ENCODE data around the gene ELAVL3.
"Not testable (repeated sequence)": the region's sequence is repeated elsewhere in the genome, so short reads cannot be mapped to it uniquely, and the experiment has no call there.

The ELAVL3 gene

DNA sequence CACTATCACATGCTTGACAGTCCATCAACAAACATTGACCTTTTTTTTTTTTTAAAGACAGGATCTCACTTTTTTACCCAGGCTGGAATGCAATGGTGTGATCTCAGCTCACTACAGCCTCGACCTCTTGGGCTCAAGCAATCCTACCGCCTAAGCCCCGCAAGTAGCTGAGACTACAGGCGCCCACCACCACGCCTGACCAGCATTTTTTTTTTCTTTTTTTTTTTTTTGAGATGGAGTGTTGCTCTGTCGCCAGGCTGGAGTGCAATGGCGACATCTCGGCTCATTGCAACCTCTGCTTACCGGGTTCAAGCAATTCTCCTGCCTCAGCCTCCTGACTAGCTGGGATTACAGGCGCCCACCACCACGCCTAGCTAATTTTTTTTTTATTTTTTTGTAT lies 21.9 kb downstream of the ELAVL3 start:
- not testable (repeated sequence) for DNase-seq (ENCODE audit: low read depth in 2 of 2)

- no peak for DNase-seq (ENCODE audit: low read depth in 2 of 2)
Measured at GRCh38 chr19:11458236-11458900, 22.5 kb downstream of the ELAVL3 start.

GRCh38 chr19:11457831-11458230 lies 23.0 kb downstream of the ELAVL3 start:
- no peak for DNase-seq (ENCODE audit: low read depth in 2 of 2)

DNA sequence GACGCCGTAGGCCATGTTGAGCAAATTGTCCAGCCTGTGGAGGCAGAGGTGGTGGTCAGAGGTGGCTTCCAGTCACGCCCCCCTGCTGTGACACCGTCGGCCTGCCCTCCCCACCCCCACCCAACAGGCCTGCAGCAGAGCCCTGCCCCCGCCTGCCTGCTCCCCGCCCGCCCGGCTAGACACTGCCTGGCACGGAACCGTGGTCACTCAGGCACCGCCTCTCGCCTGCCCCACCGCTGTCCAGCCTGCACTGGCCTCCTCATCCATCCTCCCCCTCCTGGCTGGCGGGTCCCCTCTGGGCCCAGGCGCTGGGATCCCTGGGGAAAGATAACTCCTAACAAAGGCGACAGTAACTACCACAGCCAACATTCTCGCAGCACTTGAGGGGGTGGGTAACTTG lies 23.7 kb downstream of the ELAVL3 start:
- no peak for DNase-seq (ENCODE audit: low read depth in 2 of 2)

GRCh38 chr19:11456659-11457058 lies 24.2 kb downstream of the ELAVL3 start:
- no peak for DNase-seq (ENCODE audit: low read depth in 2 of 2)

DNA sequence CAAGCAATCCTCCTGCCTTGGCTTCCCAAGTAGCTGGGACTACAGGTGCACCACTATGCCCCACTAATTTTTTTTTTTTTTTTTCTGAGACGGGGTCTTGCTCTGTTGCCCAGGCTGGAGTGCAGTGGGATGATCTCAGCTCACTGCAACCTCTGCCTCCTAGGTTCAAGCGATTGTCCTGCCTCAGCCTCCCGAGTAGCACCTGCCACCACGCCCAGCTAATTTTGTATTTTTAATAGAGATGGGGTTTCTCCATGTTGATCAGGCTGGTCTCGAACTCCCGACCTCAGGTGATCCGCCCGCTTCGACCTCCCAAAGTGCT lies 25.7 kb downstream of the ELAVL3 start:
- not testable (repeated sequence) for DNase-seq (ENCODE audit: low read depth in 2 of 2)

GRCh38 chr19:11453468-11454341 lies 27.1 kb downstream of the ELAVL3 start:
- no peak for DNase-seq (ENCODE audit: low read depth in 2 of 2)

- DNase-seq (ENCODE audit: low read depth in 2 of 2): no peak
Measured at GRCh38 chr19:11452620-11453310, 28.1 kb downstream of the ELAVL3 start.

DNA sequence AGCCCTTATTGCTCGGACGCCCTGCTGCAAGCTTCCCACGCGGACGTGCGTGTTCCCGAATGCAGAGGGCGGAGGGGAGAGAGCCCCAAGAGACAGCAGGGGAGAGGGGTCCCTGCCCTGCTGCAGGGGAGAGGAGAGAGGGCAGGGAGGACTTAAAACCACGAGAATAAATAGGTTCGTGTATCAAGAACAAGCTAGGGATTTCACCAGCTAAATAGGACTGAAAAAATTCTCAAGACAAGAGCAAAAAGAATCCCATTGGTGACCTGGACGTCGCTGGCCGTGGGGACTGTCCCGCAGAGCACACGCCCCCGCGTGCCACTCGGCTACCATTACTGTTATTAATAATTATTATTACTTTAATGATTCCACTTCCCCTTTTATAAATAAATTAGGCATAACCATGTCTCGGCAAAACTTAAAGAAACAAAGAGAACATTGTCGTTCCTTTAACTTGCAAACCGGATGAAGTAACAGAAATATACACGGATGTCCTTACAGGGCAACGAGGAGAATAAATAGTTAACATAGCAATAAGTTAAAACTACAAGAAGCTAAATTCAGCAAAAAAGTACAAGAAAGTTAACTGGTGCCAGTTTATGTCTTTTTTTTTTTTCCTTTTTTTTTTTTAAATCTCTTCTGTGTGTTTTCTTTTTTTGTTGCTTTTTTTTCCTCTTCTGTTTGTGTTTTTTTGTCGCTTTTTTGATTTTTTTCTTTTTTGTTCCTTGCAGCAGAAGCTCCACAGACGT lies 28.8 kb downstream of the ELAVL3 start:
- no peak for DNase-seq (ENCODE audit: low read depth in 2 of 2)

DNA sequence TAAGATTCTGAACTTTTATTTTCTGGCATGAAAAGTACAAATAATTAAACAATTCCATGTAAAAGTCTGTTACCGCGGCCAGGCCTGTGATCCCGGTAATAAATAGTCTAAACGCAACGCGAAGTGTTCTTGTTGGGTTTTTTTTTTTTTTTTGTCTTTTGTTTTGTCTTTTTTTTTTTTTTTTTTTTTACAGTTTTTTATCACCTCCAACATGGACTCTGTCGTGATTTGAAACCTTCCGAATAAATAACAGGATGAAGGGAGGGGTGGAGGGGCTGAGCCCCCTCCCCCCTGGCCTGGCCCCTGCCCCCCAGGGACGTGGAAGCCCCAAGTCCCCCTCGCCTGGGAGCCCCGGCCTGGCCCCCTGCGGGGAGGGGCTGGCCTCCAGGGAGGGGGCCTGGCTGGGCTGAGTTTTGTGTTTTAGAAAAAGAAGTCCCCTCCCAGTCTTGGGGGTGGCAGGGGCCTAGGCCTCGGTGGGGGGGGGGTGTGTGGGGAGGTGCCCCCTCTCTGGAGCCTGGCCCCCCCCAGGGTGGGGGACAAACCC lies 29.4 kb downstream of the ELAVL3 start:
- DNase-seq (ENCODE audit: low read depth in 2 of 2): no peak

DNA sequence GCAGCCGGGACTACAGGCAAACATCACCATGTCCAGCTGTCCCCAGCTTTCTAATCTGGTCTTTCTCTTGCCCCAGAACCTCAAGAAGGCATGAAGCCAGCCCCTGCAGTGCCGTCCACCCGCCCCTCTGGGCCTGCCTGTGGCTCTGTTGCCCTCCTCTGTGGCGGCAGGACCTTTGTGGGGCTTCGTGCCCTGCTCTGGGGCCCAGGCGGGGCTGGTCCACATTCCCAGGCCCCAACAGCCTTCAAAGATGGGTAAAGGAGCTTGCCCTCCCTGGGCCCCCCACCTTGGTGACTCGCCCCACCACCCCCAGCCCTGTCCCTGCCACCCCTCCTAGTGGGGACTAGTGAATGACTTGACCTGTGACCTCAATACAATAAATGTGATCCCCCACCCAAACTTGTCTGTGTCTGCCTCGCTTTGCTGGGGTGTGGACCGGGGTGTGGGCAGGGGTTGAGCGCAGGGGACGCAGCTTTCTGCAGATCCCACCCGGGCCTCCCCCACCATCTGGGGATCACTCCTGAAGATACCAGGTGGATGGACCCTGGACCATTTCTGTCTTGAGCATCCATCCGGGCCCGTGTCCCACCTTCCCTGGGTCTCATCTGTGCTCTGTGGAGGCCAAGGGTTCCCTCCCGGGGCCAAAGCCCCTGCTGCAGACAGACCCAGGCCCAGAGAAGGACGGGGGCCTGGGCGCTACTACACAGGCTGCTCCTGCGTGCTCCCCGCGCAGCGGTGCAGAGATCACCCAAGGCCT lies 30.1 kb downstream of the ELAVL3 start:
- DNase-seq (ENCODE audit: low read depth in 2 of 2): no peak

DNA sequence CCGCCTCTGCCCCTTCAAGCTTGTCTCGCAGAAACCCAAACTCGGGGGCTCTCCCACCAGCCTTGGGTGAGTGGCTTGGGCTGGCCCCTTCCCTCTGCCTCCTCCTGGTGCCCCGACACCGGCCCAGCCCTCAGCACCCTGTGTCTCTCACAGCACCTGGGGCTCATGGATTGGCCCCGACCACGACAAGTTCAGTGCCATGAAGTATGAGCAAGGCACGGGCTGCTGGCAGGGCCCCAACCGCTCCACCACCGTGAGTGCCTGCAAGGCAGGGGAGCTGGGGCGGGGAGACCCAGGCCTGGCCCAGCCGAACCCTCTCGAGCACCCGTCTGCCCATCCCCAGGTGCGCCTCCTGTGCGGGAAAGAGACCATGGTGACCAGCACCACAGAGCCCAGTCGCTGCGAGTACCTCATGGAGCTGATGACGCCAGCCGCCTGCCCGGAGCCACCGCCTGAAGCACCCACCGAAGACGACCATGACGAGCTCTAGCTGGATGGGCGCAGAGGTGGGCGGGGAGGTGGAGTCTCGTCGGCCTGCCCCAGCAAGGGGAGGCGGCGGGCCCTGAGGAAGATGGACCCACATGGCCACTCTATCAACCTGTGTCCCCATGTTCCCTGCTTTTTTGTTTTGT lies 31.8 kb downstream of the ELAVL3 start:
- DNase-seq (ENCODE audit: low read depth in 2 of 2): no peak

DNA sequence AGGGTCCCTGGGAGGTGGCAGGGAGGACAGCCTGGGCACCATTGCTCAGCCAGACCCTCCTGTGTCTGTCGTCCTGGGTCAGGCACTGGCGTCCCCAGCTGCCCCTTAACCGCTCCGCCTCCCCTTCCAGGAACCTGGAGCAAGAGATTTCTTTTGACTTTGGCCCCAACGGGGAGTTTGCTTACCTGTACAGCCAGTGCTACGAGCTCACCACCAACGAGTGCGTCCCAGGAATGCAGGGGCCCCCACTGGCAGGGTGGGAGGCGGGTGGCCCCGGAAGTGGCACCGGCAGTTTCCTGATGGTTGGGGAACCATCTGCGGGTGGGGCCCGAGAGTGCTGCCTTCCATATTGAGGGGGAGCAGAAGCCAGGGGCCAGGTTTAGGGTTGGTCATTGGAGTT lies 32.4 kb downstream of the ELAVL3 start:
- no peak for DNase-seq (ENCODE audit: low read depth in 2 of 2)

- DNase-seq (ENCODE audit: low read depth in 2 of 2): no peak
Measured at GRCh38 chr19:11447347-11448262, 33.2 kb downstream of the ELAVL3 start.

DNA sequence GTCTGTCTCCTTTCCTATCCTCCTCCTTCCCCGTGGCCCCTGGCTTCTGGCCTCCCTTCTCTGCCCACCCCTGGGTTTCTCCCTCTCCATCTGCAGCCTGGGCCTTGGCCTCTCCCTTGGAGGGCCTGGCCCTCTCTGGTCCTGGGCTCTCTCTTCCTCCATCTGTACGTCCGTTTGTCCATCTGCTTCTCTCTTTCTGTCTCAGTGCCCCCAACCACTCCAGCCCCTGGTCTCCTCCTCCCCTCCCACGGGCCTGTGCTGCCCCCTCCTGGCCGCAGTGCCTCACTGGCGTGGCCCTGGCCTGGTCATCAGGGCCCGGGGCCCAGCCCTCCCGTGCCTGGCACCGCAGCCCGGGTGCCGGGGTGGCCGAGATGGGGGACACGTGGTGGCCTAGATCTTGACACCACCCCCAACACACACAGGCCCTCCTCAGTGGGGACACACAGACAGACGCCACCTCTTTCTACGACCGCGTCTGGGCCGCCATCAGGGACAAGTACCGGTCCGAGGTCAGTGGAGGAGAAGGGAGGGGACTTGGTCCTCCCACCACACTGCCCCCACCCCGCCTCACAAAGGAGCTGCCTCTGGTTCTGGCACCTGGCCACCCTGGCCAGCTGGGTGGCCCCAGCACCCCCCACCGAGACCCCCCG lies 34.1 kb downstream of the ELAVL3 start:
- peak; percentile 16 to 40 for DNase-seq (ENCODE audit: low read depth in 2 of 2)

- DNase-seq (ENCODE audit: low read depth in 2 of 2): no peak
Measured at GRCh38 chr19:11446271-11446651, 34.6 kb downstream of the ELAVL3 start.

DNA sequence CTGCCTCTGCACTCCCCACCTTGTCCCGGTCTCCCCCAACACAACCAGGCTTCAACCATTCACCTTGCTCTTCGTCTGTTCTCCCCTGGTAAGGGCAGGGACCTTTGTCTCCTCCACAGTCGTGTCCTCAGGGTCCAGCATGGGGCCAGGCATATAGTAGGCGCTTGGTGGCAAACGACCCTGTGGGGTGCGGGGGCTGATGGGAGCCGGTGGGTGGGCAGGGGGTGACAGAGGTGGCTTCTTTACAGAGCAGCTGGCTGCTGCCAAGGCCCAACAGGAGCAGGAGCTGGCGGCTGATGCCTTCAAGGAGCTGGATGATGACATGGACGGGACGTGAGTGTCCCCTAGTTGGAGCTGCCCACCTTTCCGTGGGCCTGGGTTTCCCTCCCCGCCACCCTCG lies 35.7 kb downstream of the ELAVL3 start:
- DNase-seq (ENCODE audit: low read depth in 2 of 2): no peak

DNA sequence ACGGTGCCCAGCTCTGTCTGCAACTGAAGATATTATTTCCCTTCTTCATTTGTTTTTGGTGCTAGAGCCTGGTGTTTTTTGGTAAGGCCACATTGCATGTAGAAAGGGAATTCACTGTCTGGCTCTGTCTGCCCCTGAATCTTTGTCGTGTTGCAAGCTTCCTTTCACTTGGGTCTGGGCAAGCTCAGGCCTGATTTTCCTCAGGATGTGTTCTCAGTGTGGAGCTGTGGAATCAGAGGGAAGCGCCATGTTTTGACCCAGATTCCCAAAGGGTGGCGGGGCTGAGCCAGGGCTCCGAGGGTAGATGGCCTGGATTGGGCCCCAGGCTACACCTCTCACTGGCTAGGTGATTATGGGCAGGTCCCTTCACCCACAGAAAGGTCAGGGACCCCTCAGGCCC lies 36.8 kb downstream of the ELAVL3 start:
- no peak for DNase-seq (ENCODE audit: low read depth in 2 of 2)

- no peak for DNase-seq (ENCODE audit: low read depth in 2 of 2)
Measured at GRCh38 chr19:11437955-11438354, 42.9 kb downstream of the ELAVL3 start.

Measured in stimulated activated CD4-positive, alpha-beta T cell treated with anti-CD3 and anti-CD28 coated beads, Interleukin-4, amount 100 ng/mL, for 48 hours (primary cell).